Measurements from ENCODE around the gene PRKCQ. TPM values are rescaled to one million over a fixed set of nuclear protein-coding genes. Genes with fewer than 3 reads are reported as not detected.
A peak's percentile ranks its signal among the peaks of the same experiment; 100 is the strongest.

The PRKCQ gene
- polyA plus RNA-seq (ENCODE audit: insufficient read length in 10 of 10), result 10 to 100 TPM in 8 of 10 donors, 1 to 10 TPM in 2; 8.4 to 18.1 (median 13.5) TPM
- long read RNA-seq, donor 1, partial matches to known transcripts, result 0 of 1 reads
- long read RNA-seq, donor 1, other reads (novel, unspliced or antisense), result 0 of 1 reads
- long read RNA-seq, donor 2, result 0 reads
- long read RNA-seq, donor 3, result 0 reads
- long read RNA-seq, donor 4, result 0 reads
- long read RNA-seq, donor 5, result 0 reads
- long read RNA-seq, donor 6, result 0 reads
- long read RNA-seq, donor 7, result 0 reads
- long read RNA-seq, donor 8, result 0 reads
- long read RNA-seq, donor 9, result 0 reads

GRCh38 chr10:6579904-6580278 is at the start of gene PRKCQ:
TSS of gene PRKCQ (minus strand) at chr10:6580276. CDS start at chr10:6515135, 65,141 bp downstream.
- DNase-seq, result peak in 1 of 3 donors; percentile 19

GRCh38 chr10:6625428-6625827 is 45.4 kb upstream of the PRKCQ start:
- DNase-seq, result no peak

- no peak for DNase-seq
Observed at GRCh38 chr10:6624392-6624791, 44.3 kb upstream of the PRKCQ start.

DNA sequence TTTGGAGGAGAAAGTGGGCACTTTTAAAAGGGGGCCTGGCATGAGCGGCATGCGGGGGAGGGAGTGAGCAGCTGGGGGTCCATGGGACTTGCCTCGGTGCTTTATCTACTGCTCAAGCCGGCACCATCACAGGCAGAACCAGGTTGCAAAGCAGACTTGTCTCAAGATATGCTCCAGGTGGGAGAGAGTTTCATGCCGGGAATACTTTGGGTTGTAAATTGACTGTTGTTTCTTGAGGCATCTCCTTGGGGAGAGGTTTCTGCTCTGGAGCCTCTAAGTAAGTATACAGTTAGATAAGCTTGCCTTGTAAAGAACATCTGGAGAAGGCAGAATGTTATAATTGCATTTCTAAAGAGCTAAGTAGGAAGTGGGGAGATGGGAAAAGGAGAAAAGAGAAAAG is 42.8 kb upstream of the PRKCQ start:
- no peak for DNase-seq

- peak in 1 of 3 donors; percentile 29 for DNase-seq
Observed at GRCh38 chr10:6621536-6621935, 41.5 kb upstream of the PRKCQ start.

- no peak for DNase-seq
Observed at GRCh38 chr10:6619660-6620059, 39.6 kb upstream of the PRKCQ start.

DNA sequence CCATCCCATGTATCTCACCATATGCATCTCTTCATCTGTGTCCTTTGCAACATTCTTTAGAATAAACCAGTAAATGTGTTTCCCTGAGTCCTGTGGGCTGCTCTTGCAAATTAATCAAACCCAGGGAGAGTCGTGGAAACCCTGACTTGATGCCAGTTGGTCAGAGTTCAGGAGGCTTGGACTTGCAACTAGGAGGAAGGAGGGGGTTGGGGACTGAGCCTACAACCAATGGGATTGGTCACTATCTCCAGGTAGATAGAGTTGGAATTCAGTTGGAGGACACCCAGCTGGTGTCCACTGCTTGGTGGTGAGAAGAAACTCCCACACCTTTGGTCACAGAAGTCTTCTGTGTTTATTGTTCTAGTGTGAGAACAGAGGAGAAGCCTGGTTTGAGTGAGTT is 38.3 kb upstream of the PRKCQ start:
- no peak for DNase-seq

DNA sequence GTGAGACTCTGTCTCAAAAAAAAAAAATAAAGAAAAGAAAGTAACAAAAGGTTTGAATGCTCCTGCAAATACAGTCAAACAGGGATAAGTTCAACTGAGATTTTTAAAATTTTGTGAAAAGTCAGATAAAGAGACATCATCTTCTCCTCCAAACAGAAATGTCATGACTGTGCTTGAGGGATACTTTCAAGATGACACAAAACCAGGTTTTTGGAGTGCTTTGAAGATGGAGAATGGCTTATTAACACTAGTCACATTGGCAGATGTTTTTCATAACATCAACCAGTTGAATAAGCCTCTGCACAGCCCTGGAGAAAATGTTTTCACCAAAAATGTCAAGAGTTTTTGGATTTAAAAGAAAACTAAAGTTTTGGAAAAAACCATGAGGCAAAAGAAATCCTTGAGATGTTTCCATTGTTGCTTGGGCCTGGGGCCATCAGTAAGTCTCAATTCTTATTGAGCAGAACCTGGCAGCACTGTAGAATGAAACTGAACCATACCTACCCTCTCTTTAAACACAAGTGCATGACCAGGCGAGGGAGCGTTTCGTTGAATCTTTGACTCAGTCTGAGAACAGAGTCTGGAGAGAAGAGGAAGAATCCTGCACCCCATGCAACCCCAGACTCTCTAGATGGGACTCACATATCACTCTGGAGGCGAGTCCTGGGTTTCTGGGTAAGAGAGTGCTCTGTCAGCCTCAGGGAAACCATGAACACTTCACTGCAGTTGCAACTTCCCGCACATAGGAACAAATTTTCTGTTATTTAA is 37.4 kb upstream of the PRKCQ start:
- DNase-seq, result no peak

- DNase-seq, result no peak
Observed at GRCh38 chr10:6615971-6616370, 35.9 kb upstream of the PRKCQ start.

DNA sequence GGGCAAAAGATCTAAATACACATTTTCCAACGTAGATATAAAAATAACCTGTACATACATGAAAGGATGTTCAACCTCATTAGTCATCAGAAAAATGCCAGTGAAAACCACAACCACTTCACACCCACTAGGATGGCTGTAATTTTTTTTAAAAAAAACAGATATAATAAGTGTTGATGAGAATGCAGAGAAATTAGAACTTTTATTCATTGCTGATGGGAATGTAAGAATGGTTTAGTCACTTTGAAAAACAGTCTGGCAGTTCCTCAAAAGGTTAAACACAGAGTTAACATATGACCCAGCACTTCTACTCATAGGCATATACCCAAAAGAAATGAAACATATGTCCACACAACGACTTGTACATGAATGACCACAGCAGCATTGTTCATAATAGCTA is 32.3 kb upstream of the PRKCQ start:
- no peak for DNase-seq

DNA sequence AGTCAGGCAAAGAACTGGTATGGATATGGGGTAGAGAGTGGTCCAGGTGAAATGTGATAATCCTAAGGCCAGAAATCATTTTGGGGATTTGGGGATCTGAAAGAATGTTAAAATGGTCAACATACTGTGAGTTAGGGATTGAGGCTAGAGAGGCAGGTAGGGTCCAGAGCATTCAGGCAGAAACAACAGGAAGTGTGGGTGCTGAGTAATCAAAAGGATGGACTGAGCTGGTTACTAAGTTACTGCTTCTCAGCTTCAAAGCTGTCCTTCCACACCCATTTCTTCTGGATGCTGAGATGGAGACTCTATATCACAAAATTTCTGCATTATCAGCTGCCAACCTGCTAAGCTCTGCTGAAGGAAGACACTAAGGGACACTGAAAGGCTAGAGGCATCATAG is 30.6 kb upstream of the PRKCQ start:
- no peak for DNase-seq

- DNase-seq, result no peak
Observed at GRCh38 chr10:6609625-6610024, 29.5 kb upstream of the PRKCQ start.

DNA sequence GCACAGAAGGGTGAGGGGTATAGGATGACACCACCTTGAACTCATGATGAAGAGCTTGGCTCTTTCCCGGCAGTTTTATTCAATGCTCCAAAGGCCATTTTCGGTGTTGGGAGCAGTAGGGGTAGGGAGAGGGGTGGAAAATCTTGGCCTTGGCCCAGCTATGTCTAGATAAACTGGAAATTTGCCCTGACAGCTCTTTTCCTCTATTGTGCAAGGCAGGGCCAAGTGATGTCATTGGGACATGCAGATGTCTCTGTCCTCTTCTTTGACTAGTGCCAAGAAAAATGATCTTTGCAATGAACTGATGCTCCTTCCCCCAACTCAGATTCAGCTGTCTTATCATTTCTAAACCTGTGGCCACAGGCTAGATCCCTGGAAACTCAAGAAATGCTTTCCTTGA is 27.7 kb upstream of the PRKCQ start:
- DNase-seq, result peak; percentile 30 to 86 (median 57)

GRCh38 chr10:6607182-6607581 is 27.1 kb upstream of the PRKCQ start:
- DNase-seq, result peak in 1 of 3 donors; percentile 29

DNA sequence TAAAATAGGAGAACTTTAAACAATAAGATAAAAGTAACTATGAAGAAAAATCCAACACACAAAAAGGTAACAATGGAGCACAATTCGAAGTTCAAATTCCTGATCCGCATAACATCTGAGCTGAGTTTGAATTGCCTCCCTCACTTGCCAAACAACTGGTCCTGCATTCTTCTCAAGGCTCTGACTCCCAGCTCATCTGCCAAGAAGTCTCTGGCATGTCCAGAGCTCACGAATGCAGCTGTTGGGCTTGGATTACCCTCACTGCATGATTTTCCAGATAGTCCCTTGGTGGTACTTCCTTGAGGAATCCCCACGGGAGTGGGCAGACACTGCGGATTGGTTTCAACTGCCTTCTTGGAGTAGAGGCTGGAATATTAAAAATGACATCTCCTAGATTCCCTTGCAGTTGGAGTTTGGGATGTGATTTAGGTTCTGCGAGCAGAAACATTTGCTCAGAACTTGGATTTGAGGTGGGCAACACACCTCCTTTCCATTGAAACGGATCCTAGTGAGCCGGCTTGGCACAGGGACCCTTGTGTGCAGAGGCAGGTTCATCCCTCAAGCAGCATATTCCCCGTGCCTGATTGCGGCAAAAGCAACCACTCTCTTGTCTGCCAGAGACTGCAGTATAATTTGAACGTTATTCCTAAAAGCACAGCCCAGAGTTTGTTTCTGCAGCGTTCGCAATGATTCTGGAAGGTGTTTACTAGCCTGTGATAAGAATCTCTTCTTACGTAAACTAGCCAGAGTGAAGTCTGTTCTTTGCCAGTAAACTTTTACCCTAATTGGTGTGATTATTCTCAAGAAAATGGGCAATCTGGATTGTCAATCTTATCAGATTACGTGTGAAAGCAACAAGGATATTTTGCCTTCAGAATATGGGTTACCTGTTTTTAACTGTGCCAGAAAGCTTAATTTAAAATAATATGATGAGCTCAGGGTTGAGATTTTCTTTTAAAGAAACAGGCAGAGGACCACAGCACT is 23.4 kb upstream of the PRKCQ start:
- DNase-seq, result peak; percentile 71 to 82 (median 72)

GRCh38 chr10:6602700-6603084 is 22.6 kb upstream of the PRKCQ start:
- DNase-seq, result no peak

DNA sequence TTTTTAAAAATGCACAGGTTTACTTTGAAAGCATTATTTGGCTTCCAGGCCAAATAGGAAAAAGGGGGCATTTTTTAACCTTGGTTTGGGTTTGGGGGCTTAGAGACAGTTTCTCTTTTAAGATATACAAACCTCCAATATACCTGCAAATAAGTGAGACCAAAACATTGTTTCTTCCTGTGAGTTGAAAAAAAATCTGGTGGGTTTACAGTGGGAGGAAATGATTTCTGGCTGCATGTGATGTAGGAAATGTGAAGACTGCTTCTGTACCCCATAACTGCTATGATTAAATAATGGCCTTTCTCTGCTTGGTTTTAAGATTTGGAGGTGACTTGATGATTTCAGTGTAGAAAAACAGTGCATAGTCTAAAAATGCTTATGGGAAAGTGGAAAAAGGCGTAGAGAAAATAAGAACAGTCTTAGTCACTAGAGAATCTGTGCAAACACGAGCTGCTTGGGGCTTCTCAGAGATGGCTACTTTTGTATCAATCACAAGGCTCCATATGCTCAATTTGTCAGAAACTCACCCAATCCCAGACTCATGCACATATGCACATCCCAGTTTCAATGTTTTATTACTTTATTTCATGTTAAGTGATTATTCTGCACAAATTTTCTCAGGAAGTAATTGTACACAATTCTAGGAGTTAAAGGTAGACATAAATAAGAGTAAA is 22.1 kb upstream of the PRKCQ start:
- DNase-seq, result no peak

GRCh38 chr10:6601246-6601805 is 21.2 kb upstream of the PRKCQ start:
- DNase-seq, result no peak

DNA sequence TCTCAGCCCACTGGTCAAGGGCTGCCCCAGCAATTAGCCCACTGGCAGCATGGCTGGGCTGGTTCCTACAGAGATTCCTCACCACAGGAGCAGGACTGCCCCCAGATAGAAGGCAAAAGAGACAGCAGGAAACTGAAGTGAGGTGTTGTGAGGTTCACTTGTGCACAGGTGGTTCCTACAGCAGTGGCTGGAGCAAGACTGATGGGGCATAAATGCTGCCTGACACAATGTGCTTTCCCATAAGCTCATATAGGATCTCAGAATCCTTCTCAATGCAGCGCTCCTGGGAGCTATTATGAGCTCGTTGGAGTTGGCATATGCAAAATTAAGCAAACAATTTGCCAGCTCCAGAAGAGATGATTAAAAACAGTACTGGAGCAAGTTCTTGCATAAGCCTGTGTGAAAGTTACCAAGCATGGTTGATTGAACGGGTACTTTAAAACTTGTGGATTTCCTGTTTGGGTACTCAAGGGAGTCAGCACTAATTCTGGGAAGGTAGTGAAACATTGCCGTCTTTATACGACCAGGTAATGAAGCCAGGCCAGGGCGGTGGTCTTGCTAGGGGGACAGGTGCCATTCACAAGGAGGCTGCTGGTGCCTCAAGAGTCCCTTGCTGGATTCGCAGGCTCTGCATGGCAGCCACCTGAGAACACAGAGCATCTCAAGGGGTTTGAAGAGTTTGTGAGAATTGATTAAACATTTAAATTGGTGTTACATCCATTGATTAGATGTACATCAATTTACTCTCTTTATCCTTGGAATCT is 20.3 kb upstream of the PRKCQ start:
- no peak for DNase-seq

DNA sequence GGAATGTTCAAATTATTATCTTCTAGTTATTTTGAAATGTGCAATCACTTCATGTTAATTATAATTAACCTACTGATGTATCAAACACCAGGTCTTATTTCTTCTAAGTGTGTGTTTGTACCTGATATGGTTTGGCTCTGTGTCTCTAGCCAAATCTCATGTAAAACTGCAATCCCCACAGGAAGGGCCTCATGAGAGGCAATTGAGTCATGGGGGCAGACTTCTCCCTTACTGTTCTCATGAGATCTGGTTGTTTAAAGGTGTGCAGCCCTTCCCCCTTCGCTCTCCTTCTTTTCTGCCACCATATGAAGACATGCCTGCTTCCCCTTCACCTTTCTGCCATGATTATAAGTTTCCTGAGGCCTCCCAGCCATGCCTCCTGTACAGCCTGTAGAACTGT is 18.6 kb upstream of the PRKCQ start:
- DNase-seq, result no peak

- DNase-seq, result no peak
Observed at GRCh38 chr10:6597478-6597877, 17.4 kb upstream of the PRKCQ start.
